CD4-positive, alpha-beta T cell (primary cell): ENCODE measurements around the gene UBD. TPM values are rescaled to one million over a fixed set of nuclear protein-coding genes. Genes with fewer than 3 reads are reported as not detected.

Experiments used
- ATAC-seq: fragments of 200-7000 bp; cut with Tn5 transposase; one replicate; pipeline ENCODE4 v1.10.0; 2022; ENCODE audit warnings: mild to moderate bottlenecking; ENCODE audit not compliant: poor library complexity
- CTCF ChIA-PET: fragments of 350-600 bp; sonication (Branson Sonifier 250); formaldehyde crosslinking; loops from one replicate; lab custom pipeline; 2021; ENCODE audit warnings: antibody characterized with exemption, inconsistent platforms; lab: Charles Lee
- POLR2A ChIA-PET: fragments of 350-600 bp; sonication (Branson Sonifier 250); formaldehyde crosslinking; loops from one replicate; lab custom pipeline; 2021; ENCODE audit warnings: antibody characterized with exemption, inconsistent platforms; lab: Charles Lee
- DNase-seq, 14 experiments: peaks; one replicate each; pipeline ENCODE4 v3.0.0-alpha.2; 2013 to 2020; ENCODE audit warnings: mixed read lengths in 2 of 14
- H3K27ac ChIP-seq, 2 donors: one replicate each; pipeline versions ENCODE4 v1.5.1 to v1.7.0; 2013; ENCODE audit warnings: low read length in 2 of 2, low read depth in 1 of 2, mild to moderate bottlenecking in 1 of 2
- H3K27me3 ChIP-seq, 2 experiments: 1 replicate in 1 of 2; 2 replicates in 1 of 2; pipeline versions ENCODE4 v1.6.1 to v1.7.0; 2013; ENCODE audit warnings: low read length in 2 of 2, control low read depth in 1 of 2, mild to moderate bottlenecking in 1 of 2, moderate library complexity in 1 of 2; ENCODE audit not compliant: insufficient read depth in 2 of 2, control insufficient read depth in 1 of 2
- H3K36me3 ChIP-seq: one replicate; pipeline ENCODE4 v1.6.1; 2013; ENCODE audit warnings: low read length, control low read depth; ENCODE audit not compliant: insufficient read depth
- H3K4me1 ChIP-seq: one replicate; pipeline ENCODE4 v1.6.1; 2013; ENCODE audit warnings: low read length, control low read depth; ENCODE audit not compliant: insufficient read depth
- H3K4me3 ChIP-seq: one replicate; pipeline ENCODE4 v1.5.1; 2013; ENCODE audit warnings: mild to moderate bottlenecking, low read length, moderate library complexity
- H3K9me3 ChIP-seq, 2 experiments: 1 replicate in 1 of 2; 2 replicates in 1 of 2; pipeline versions ENCODE4 v1.6.1 to v1.7.0; 2013; ENCODE audit warnings: low read length in 2 of 2, mild to moderate bottlenecking in 2 of 2, control low read depth in 1 of 2, moderate library complexity in 1 of 2; ENCODE audit not compliant: control insufficient read depth in 1 of 2, insufficient read depth in 1 of 2
- H3K27ac Mint-ChIP-seq: one replicate; pipeline ENCODE4 v1.8.0; 2020; ENCODE audit warnings: mixed read lengths
- H3K27me3 Mint-ChIP-seq: one replicate; pipeline ENCODE4 v1.8.0; 2021; ENCODE audit warnings: mixed read lengths
- H3K36me3 Mint-ChIP-seq: one replicate; pipeline ENCODE4 v1.8.0; 2021; ENCODE audit warnings: low read depth, mixed read lengths
- H3K4me1 Mint-ChIP-seq: one replicate; pipeline ENCODE4 v1.8.0; 2021; ENCODE audit warnings: low read depth, mixed read lengths
- H3K4me3 Mint-ChIP-seq: one replicate; pipeline ENCODE4 v1.8.0; 2020; ENCODE audit warnings: mild to moderate bottlenecking, mixed read lengths
- H3K9me3 Mint-ChIP-seq: one replicate; pipeline ENCODE4 v1.8.0; 2020; ENCODE audit warnings: mixed read lengths
- CTCF ChIP-seq: fragments of 200-600 bp; IDR thresholded peaks from one replicate; pipeline ENCODE4 v1.8.0; 2022; ENCODE audit warnings: antibody characterized with exemption, mild to moderate bottlenecking
- intact Hi-C, 2 experiments: fragments of 100-400 bp; cut with DNase I in 1 of 2; cut with micrococcal nuclease in 1 of 2; formaldehyde crosslinking; loops; one replicate each; pipeline versions ENCODE4 v1.15.1 to v1.9.0; 2023 to 2025; cut with DNase I, micrococcal nuclease
- total RNA-seq, 174 experiments: library from RNA in 2 of 174; stranded (reverse) in 2 of 174; gene quantifications; one replicate each; pipeline ENCODE4 v1.2.3 and lab custom pipeline; 2021 to 2026

The UBD gene
- total RNA-seq, 2 experiments from 2014 or later, result not detected

- no peak overlapping the region for H3K4me3 ChIP-seq
- ChIA-PET CTCF (no interaction called here), POLR2A (no interaction called here)
- H3K4me1 ChIP-seq, result no peaks in the 10 kb centered on the region
- H3K9me3 ChIP-seq, result no peaks in the 10 kb centered on the region
- H3K27ac ChIP-seq, result no peak overlapping the region
- no peaks in the 10 kb centered on the region for H3K36me3 ChIP-seq
- Mint-ChIP-seq H3K27me3 (peaks cover 71% of the 10 kb centered on the region), H3K36me3 (no peaks in the 10 kb centered on the region), H3K9me3 (no peaks in the 10 kb centered on the region), H3K27ac (no peak overlapping the region), H3K4me1 (peaks cover under 1% of the 10 kb centered on the region), H3K4me3 (no peak overlapping the region)
- intact Hi-C loops, result no loop called here
- H3K27me3 ChIP-seq, result peaks cover 5 to 6% of the 10 kb centered on the region in 2 experiments
- TF ChIP-seq CTCF, result no peak
- no peak for DNase-seq
- ATAC-seq, result no peak
Measured at GRCh38 chr6:29547573-29547972, 12.0 kb downstream of the UBD start.

GRCh38 chr6:29537714-29538403 lies 21.7 kb downstream of the UBD start:
- no peaks in the 10 kb centered on the region for H3K36me3 ChIP-seq
- Mint-ChIP-seq H3K9me3 (no peaks in the 10 kb centered on the region), H3K27ac (no peak overlapping the region), H3K36me3 (no peaks in the 10 kb centered on the region), H3K27me3 (peaks cover 17% of the 10 kb centered on the region), H3K4me3 (no peak overlapping the region), H3K4me1 (no peaks in the 10 kb centered on the region)
- no peak overlapping the region for H3K4me3 ChIP-seq
- POLR2A ChIA-PET, result no interaction called here
- H3K4me1 ChIP-seq, result no peaks in the 10 kb centered on the region
- intact Hi-C loops, result no loop called here
- peaks cover 0 to 5% of the 10 kb centered on the region in 2 experiments for H3K27me3 ChIP-seq
- H3K9me3 ChIP-seq, result no peaks in the 10 kb centered on the region
- DNase-seq, result no peak
- no peak for TF ChIP-seq CTCF
- no peak for ATAC-seq
- no peak overlapping the region for H3K27ac ChIP-seq
- CTCF ChIA-PET, result no interaction called here

- no peaks in the 10 kb centered on the region for H3K4me1 ChIP-seq
- peaks cover 10% of the 10 kb centered on the region for H3K27me3 Mint-ChIP-seq
- H3K4me3 ChIP-seq, result no peak overlapping the region
- no peaks in the 10 kb centered on the region for H3K36me3 ChIP-seq
- intact Hi-C loops, result no loop called here
- CTCF ChIA-PET, result no interaction called here
- H3K9me3 Mint-ChIP-seq, result no peaks in the 10 kb centered on the region
- H3K27me3 ChIP-seq, result peaks cover 0 to 2% of the 10 kb centered on the region in 2 experiments
- no peak for TF ChIP-seq CTCF
- H3K36me3 Mint-ChIP-seq, result no peaks in the 10 kb centered on the region
- H3K27ac ChIP-seq, result no peak overlapping the region
- POLR2A ChIA-PET, result no interaction called here
- no peak overlapping the region for H3K4me3 Mint-ChIP-seq
- no peak overlapping the region for H3K27ac Mint-ChIP-seq
- no peaks in the 10 kb centered on the region for H3K9me3 ChIP-seq
- no peaks in the 10 kb centered on the region for H3K4me1 Mint-ChIP-seq
- ATAC-seq (no peak), DNase-seq (no peak)
Measured at GRCh38 chr6:29532320-29532951, 27.1 kb downstream of the UBD start.
